Skeletal muscle tissue (tissue), 4 donors: ENCODE measurements around the gene APOBEC4. TPM values are rescaled to one million over a fixed set of nuclear protein-coding genes. Genes with fewer than 3 reads are reported as not detected.

ENCODE experiments used
- H3K27ac ChIP-seq: one replicate; pipeline ENCODE4 v1.7.0; 2013; ENCODE audit warnings: mild to moderate bottlenecking, low read depth, low read length, inconsistent platforms
- H3K27me3 ChIP-seq, 3 donors: one replicate each; pipeline ENCODE4 v1.7.0; 2013; ENCODE audit warnings: low read length in 3 of 3; ENCODE audit not compliant: control insufficient read depth in 3 of 3, insufficient read depth in 3 of 3
- H3K36me3 ChIP-seq, 3 donors: one replicate each; pipeline ENCODE4 v1.7.0; 2013; ENCODE audit warnings: low read length in 3 of 3; ENCODE audit not compliant: control insufficient read depth in 3 of 3, insufficient read depth in 3 of 3
- H3K4me1 ChIP-seq, 3 donors: one replicate each; pipeline ENCODE4 v1.7.0; 2013; ENCODE audit warnings: low read length in 3 of 3, mild to moderate bottlenecking in 3 of 3; ENCODE audit not compliant: control insufficient read depth in 3 of 3, insufficient read depth in 3 of 3
- H3K4me3 ChIP-seq, 3 donors: one replicate each; pipeline ENCODE4 v1.7.0; 2013; ENCODE audit warnings: low read length in 3 of 3
- H3K9ac ChIP-seq, 3 donors: one replicate each; pipeline ENCODE4 v1.7.0; 2013; ENCODE audit warnings: low read length in 3 of 3, mild to moderate bottlenecking in 3 of 3, moderate library complexity in 2 of 3, low read depth in 1 of 3
- H3K9me3 ChIP-seq, 3 donors: one replicate each; pipeline ENCODE4 v1.7.0; 2013; ENCODE audit warnings: low read length in 3 of 3; ENCODE audit not compliant: control insufficient read depth in 3 of 3
- total RNA-seq: library from RNA; depleted of rRNA; stranded (reverse); fragments of >200 nt; gene quantifications from one replicate; pipeline ENCODE4 v1.2.3, GENCODE V29; 2014
- donor health status: Osteomylitis.

Gene APOBEC4
- total RNA-seq, 1 donor from 2014 or later: not detected

GRCh38 chr1:183607322-183607980 is 45.7 kb downstream of the APOBEC4 start:
- H3K9me3 ChIP-seq: no peaks in the 10 kb centered on the region
- no peak overlapping the region for H3K27ac ChIP-seq
- H3K9ac ChIP-seq: no peak overlapping the region
- H3K27me3 ChIP-seq: no peaks in the 10 kb centered on the region
- no peak overlapping the region for H3K4me3 ChIP-seq
- H3K36me3 ChIP-seq: no peaks in the 10 kb centered on the region
- H3K4me1 ChIP-seq: peaks cover 0 to 11% (median 2%) of the 10 kb centered on the region in 3 donors

GRCh38 chr1:183605904-183606303 is 47.2 kb downstream of the APOBEC4 start:
- Histone ChIP-seq H3K9ac (no peak overlapping the region), H3K4me3 (no peak overlapping the region), H3K9me3 (no peaks in the 10 kb centered on the region), H3K27ac (no peak overlapping the region), H3K36me3 (no peaks in the 10 kb centered on the region), H3K4me1 (peaks cover 0 to 11% (median 2%) of the 10 kb centered on the region in 3 donors), H3K27me3 (no peaks in the 10 kb centered on the region)

GRCh38 chr1:183604815-183605214 is 48.3 kb downstream of the APOBEC4 start:
- Histone ChIP-seq H3K27ac (no peak overlapping the region), H3K4me3 (no peak overlapping the region), H3K9me3 (no peaks in the 10 kb centered on the region), H3K36me3 (no peaks in the 10 kb centered on the region), H3K27me3 (no peaks in the 10 kb centered on the region), H3K9ac (no peak overlapping the region), H3K4me1 (peaks cover 0 to 5% (median 2%) of the 10 kb centered on the region in 3 donors)

GRCh38 chr1:183604038-183604808 is 48.9 kb downstream of the APOBEC4 start:
- H3K4me3 ChIP-seq: no peak overlapping the region
- H3K4me1 ChIP-seq: peaks cover 0 to 4% (median 2%) of the 10 kb centered on the region in 3 donors
- H3K27me3 ChIP-seq: no peaks in the 10 kb centered on the region
- no peak overlapping the region for H3K9ac ChIP-seq
- H3K27ac ChIP-seq: no peak overlapping the region
- H3K36me3 ChIP-seq: no peaks in the 10 kb centered on the region
- no peaks in the 10 kb centered on the region for H3K9me3 ChIP-seq

GRCh38 chr1:183602510-183602909 is 50.6 kb downstream of the APOBEC4 start:
- Histone ChIP-seq H3K4me1 (no peaks in the 10 kb centered on the region), H3K4me3 (no peak overlapping the region), H3K9ac (no peak overlapping the region), H3K9me3 (no peaks in the 10 kb centered on the region), H3K36me3 (no peaks in the 10 kb centered on the region), H3K27ac (no peak overlapping the region), H3K27me3 (no peaks in the 10 kb centered on the region)

GRCh38 chr1:183600634-183601033 is 52.5 kb downstream of the APOBEC4 start:
- Histone ChIP-seq H3K36me3 (no peaks in the 10 kb centered on the region), H3K27ac (no peak overlapping the region), H3K9me3 (no peaks in the 10 kb centered on the region), H3K4me3 (no peak overlapping the region), H3K9ac (no peak overlapping the region), H3K27me3 (no peaks in the 10 kb centered on the region), H3K4me1 (no peaks in the 10 kb centered on the region)

GRCh38 chr1:183600136-183600535 is 53.0 kb downstream of the APOBEC4 start:
- no peaks in the 10 kb centered on the region for H3K27me3 ChIP-seq
- H3K27ac ChIP-seq: no peak overlapping the region
- H3K9ac ChIP-seq: no peak overlapping the region
- no peak overlapping the region for H3K4me3 ChIP-seq
- H3K4me1 ChIP-seq: no peaks in the 10 kb centered on the region
- no peaks in the 10 kb centered on the region for H3K36me3 ChIP-seq
- H3K9me3 ChIP-seq: no peaks in the 10 kb centered on the region

GRCh38 chr1:183598386-183598785 is 54.7 kb downstream of the APOBEC4 start:
- no peaks in the 10 kb centered on the region for H3K36me3 ChIP-seq
- no peaks in the 10 kb centered on the region for H3K27me3 ChIP-seq
- H3K9me3 ChIP-seq: no peaks in the 10 kb centered on the region
- H3K9ac ChIP-seq: no peak overlapping the region
- H3K27ac ChIP-seq: peak overlapping the region; percentile 47
- no peak overlapping the region for H3K4me3 ChIP-seq
- H3K4me1 ChIP-seq: no peaks in the 10 kb centered on the region

- Histone ChIP-seq H3K27me3 (no peaks in the 10 kb centered on the region), H3K27ac (peak overlapping the region; percentile 47), H3K4me3 (no peak overlapping the region), H3K4me1 (peaks cover 0 to 4% (median 0%) of the 10 kb centered on the region in 3 donors), H3K9ac (no peak overlapping the region), H3K36me3 (no peaks in the 10 kb centered on the region), H3K9me3 (no peaks in the 10 kb centered on the region)
Observed at GRCh38 chr1:183597656-183598347, 55.3 kb downstream of the APOBEC4 start.

- Histone ChIP-seq H3K27me3 (no peaks in the 10 kb centered on the region), H3K4me1 (peaks cover 0 to 6% (median 0%) of the 10 kb centered on the region in 3 donors), H3K9ac (no peak overlapping the region), H3K4me3 (no peak overlapping the region), H3K9me3 (no peaks in the 10 kb centered on the region), H3K36me3 (no peaks in the 10 kb centered on the region), H3K27ac (no peak overlapping the region)
Observed at GRCh38 chr1:183596500-183596899, 56.6 kb downstream of the APOBEC4 start.
